Airway epithelial cell (primary cell): ENCODE results near the gene MOV10L1. TPM values are rescaled to one million over a fixed set of nuclear protein-coding genes. Genes with fewer than 3 reads are reported as not detected.

Source experiments
- total RNA-seq: library from RNA; depleted of rRNA; stranded (reverse); fragments of >200 nt; gene quantifications from 2 replicates; pipeline ENCODE4 v1.2.3, GENCODE V29; 2015

MOV10L1 gene
- total RNA-seq = 0.07 and 0.98 TPM in 2 replicates

DNA sequence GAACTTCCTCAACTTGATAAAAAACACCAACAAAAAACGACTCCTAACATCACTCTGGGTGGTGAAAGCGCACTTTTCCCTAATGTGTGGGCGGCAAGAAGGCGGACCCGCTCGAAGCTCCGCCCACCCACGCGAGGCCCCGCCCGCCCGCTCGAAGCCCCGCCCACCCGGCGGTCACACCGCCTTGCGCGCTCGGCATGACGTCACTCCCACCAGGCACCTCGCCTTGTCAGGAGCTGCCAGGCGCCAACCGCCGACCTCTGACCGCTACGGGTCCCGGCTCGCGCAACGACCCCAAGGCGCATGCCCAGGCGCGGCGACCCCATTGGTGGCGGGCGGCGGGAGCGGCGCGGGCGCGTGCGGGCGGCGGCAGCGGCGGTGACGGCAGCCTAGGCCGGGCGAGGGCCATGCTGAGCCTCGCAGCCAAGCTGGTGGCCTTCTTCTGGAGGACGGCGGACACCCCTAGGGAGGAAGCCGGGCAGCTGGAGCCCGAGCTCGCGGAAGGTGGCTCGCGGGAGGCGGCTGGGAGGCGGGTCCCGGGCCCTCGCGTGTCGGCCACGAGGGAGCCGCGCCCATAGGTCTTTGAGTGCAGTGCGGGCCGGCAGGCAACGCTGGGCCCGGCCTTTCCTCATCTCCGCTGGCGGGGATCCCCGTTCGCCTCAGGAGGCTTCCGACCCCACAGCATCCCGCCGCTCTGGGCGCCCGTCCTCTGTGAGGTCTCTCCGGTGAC lies at the start of gene MOV10L1:
Gene MOV10L1, plus strand, starts transcription at position 325 of the 730 bp plus-strand sequence. Its CDS starts 83 bp downstream, at position 408.

DNA sequence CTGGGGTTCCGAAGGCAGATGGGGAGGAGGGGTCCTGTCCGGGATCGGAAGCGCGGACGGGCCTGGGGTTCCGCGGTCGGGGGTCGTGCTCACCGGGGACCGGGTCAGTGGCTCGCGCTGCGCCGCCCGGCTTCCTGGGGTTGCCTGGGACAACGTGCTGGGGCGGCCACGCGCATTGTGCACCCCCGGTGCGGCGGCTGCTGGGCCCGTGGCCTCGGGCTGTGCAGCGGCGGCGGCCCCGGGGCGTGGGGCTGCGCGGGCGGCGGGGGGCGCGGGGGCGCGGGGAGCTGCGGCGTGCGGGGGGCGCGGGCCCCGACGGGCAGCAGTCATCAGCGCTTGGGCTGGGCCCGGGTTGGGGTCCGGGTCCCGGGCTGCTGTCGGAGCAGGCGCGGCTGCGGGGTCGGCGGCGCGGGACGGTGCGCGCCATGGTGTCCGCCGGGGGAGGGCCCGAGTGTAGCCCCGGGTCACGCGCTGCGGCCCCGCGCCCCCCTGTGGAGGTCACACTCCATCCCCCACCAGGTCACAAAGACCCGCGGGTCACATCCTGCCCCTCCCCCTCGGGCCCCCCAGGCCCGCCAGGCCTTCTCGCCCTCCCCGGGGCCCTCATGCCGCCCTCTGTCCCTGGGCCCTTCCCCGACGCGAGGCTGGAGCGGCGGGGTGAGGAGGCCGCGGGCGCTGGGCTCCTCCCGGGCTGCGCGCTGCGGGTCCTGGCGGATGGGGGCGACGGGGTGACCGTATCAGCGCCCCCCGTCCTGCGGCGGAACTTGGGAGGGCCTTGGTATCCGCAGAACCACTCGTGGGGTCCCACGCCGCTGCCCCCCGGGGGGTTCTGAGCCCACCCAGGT lies 31.5 kb upstream of the MOV10L1 start, which contains the start of gene TTLL8:
Gene TTLL8, minus strand, starts transcription at position 238 of the 845 bp plus-strand sequence.

DNA sequence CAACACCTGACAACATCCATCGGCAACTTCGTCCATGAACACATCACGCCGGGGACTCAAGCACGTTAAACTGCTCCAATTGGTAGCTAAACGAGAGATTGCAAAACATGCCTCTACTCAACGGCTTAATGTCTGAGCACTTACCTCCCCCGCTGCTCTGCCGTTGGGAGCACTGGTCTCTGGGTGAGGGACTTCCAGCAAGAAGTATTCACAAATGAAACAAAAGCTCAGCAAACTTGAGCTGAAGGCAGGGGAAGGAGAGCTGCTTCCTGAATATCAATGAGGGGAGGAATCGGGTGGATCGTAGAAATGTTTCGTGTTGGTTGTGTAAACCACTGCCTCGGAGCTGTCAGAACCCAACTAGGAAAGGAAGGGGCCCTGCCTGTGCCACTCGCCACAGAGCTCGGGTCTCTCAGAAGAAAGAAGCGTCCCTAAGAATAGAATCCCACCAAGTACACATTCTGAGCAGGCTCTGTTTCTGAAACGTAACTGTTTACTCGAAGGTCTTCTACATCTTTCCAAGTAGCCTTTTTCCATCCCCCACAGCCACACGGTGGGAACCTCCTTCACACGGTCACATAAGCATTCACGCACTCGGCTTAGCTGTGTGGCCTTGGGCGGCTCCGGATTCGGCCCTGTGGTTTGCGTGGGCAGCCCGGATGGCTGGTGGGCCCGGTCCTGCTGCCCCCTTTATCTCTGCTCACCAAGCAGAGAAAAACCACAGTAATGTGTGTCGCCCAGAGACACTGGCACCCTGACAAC lies 4.4 kb upstream of the MOV10L1 start, which contains the start of gene MLC1:
Gene MLC1, minus strand, starts transcription at position 216 of the 762 bp plus-strand sequence. CDS start 524 bp downstream, outside the sequence.

DNA sequence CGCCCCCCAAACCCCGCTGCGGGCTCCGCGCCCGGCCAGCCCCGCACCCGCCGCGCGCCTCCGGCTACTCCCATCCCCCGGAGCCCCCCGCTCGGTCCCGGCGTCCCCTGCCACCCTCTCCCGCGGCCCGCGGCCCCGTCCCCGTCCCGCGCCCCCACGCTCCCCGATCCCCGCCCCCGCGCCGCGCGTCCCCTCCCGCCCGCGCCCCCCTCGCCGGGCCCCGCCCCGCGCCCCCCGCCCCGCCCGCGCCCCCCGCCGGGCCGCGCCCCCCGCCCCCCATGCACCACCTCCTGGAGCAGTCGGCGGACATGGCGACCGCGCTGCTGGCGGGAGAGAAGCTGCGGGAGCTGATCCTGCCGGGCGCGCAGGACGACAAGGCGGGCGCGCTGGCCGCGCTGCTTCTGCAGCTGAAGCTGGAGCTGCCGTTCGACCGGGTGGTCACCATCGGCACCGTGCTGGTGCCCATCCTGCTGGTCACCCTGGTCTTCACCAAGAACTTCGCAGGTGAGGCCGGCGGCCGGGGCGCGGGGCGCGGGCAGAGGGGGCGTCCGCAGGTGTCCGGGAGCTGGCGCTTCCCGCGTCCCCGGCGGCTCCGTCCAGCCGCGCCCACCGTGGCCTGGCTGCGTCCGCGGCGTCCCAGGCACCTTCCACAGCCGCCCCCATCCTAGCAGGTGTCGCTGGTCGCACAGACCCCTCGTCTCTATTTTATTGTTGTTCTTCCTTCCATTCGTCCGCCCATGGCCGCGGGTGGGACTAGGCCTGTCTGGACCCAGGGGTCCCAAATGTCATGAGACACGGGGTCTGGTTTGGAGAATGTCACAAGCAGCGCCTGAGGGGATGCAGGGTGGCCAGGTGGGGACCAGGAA lies 80.9 kb downstream of the MOV10L1 start, which contains the start of gene PANX2:
Gene PANX2, plus strand, starts transcription at position 279 of the 866 bp plus-strand sequence. Its CDS starts 0 bp downstream, at position 279.

DNA sequence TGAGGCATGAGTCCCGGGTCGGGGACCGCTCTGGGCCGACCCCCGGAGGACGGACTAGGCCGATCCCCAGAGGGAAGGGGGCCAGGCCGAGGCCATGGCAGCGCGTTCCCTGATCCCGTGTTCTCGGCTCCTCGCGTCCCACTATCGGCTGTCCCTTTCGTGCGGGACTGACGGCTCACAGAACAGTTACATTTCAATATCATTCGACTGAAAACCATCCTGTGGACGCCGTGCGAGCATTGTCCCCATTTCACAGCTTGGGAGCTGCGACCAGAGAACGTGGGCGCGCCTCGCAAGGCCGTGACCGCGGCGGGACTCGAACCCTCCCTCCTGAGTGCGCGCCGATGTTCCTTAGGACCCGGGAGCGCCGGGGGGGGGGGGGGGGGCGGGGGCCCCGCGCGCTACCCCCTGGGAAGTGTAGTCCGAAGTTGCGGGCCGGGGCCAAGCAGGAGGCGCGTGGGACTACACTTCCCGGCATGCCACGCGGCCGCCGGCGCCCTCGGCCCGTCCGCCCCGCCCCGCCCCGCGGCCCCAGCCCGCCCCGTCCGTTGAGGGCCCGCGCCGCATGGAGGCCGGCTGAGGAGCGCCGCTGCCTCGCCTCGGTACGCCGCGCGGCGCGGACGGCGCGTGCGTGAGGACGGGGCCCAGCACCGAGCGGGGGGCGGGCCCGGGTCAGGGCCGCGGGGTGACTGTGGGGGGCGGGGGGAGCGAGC lies 95.7 kb downstream of the MOV10L1 start, which contains the start of gene TRABD:
Gene TRABD, plus strand, starts transcription at position 539 of the 713 bp plus-strand sequence. CDS start 7,148 bp downstream, outside the sequence.

DNA sequence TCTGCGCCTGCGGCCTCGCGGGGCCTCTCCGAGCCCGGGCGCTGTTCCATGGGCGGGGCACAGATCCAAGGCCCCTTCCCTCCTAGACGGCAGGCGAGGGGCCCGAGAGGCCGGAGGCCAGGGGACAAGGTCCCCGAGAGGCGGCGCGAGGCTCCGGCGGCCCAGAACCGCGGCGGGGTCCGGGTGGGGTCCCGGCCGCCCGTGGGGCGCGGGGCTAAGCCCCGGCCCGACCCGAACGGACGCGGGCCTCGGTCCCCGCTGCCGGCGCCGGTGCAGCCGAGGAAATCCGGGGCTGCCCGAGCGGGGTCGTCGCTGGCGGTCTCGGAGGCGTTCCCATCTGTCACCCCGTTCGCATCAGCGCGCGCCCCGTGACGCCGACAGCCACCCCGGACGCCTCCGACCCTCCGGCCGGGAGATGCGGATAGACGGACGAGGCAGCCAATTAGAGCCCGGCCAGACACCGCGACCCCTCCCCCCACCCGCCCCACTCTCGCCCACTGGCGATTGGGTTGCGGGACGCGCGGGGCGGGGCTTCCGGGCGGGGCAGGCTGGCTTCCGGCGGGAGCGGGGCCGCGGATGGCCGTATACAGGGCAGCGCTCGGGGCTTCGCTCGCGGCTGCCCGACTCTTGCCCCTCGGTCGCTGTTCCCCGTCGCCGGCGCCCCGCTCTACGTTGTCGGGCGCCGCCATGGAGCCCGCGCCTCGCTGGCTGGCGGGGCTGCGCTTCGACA lies 110.8 kb downstream of the MOV10L1 start, which contains the start of gene SELENOO:
Gene SELENOO, plus strand, starts transcription at position 551 of the 730 bp plus-strand sequence. Its CDS starts 26 bp downstream, at position 577.

Other genes starting within 250 kb of the MOV10L1 start
- gene ZBED4, start 236.2 kb upstream of the MOV10L1 start, total RNA-seq = 14.1 and 17.5 TPM in 2 replicates
- gene ALG12, start 171.6 kb upstream of the MOV10L1 start, total RNA-seq = 16.9 and 23.2 TPM in 2 replicates
- 53.0 and 79.7 TPM in 2 replicates for gene CRELD2, start 171.4 kb upstream of the MOV10L1 start, total RNA-seq
- gene PIM3, start 129.2 kb upstream of the MOV10L1 start, total RNA-seq = 81.5 and 89.4 TPM in 2 replicates
- gene IL17REL, start 77.2 kb upstream of the MOV10L1 start, total RNA-seq = not detected in 2 replicates
- gene TTLL8, start 31.7 kb upstream of the MOV10L1 start, total RNA-seq = not detected in 2 replicates
- gene MLC1, start 4.6 kb upstream of the MOV10L1 start, total RNA-seq = 0.37 TPM in 1 of 2 replicates, not detected in the other
- 0.46 and 0.71 TPM in 2 replicates for gene PANX2, start 80.7 kb downstream of the MOV10L1 start, total RNA-seq
- 54.1 and 59.9 TPM in 2 replicates for gene TRABD, start 95.9 kb downstream of the MOV10L1 start, total RNA-seq
- 54.4 and 60.5 TPM in 2 replicates for gene SELENOO, start 111.0 kb downstream of the MOV10L1 start, total RNA-seq
- 14.5 and 25.8 TPM in 2 replicates for gene TUBGCP6, start 155.0 kb downstream of the MOV10L1 start, total RNA-seq
- gene HDAC10, start 161.3 kb downstream of the MOV10L1 start, total RNA-seq = 26.7 and 37.4 TPM in 2 replicates
- gene MAPK12, start 171.7 kb downstream of the MOV10L1 start, total RNA-seq = 17.8 and 19.5 TPM in 2 replicates
- 3.5 and 7.8 TPM in 2 replicates for gene MAPK11, start 180.4 kb downstream of the MOV10L1 start, total RNA-seq
- gene PLXNB2, start 217.6 kb downstream of the MOV10L1 start, total RNA-seq = 184 and 221 TPM in 2 replicates
- gene DENND6B, start 237.0 kb downstream of the MOV10L1 start, total RNA-seq = 0.37 and 1.3 TPM in 2 replicates